ENCODE results near the gene CUEDC2.

- TF ChIP-seq EP300 (IDR thresholded peaks at IDR 0.05) (no peak), CTCF (IDR thresholded peaks at IDR 0.05) (no peak), POLR2A (IDR thresholded peaks at IDR 0.05) (no peak)
Observed at GRCh38 chr10:102449321-102450123, 17.1 kb upstream of the CUEDC2 start.

All from tibial nerve (tissue), 4 donors.